ENCODE measurements around the gene ZCCHC17.

DNA sequence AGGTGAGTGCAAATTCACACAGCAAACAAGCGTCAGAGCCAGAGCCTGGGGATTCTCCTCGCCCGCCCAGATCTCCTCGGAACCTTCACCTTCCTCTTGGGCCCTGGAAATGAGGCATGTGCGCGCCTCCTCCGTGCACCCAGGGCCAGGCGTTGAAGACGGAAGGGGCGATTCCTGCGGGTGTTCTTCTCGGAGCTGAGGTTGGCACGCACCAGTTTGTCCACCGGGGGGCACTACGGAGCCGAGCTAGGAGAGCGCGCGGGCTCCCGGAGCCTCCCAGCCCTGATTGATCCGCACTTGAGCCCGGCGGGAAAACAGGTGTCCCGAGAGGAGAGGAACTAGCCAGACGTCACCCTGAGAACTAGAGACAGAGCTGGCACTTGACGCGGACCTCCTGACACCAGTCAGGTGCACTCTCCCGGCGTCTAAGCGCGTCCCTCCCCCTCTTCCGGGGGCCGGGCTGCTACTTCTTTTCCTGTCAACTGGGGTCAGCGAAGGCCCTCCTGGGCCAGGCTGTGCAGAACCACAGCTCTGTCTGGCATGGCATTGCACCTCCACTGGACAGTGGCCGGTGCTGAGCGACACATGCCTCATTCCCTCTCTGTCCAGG lies 97.9 kb downstream of the ZCCHC17 start:
- TF ChIP-seq, protein P1, sequence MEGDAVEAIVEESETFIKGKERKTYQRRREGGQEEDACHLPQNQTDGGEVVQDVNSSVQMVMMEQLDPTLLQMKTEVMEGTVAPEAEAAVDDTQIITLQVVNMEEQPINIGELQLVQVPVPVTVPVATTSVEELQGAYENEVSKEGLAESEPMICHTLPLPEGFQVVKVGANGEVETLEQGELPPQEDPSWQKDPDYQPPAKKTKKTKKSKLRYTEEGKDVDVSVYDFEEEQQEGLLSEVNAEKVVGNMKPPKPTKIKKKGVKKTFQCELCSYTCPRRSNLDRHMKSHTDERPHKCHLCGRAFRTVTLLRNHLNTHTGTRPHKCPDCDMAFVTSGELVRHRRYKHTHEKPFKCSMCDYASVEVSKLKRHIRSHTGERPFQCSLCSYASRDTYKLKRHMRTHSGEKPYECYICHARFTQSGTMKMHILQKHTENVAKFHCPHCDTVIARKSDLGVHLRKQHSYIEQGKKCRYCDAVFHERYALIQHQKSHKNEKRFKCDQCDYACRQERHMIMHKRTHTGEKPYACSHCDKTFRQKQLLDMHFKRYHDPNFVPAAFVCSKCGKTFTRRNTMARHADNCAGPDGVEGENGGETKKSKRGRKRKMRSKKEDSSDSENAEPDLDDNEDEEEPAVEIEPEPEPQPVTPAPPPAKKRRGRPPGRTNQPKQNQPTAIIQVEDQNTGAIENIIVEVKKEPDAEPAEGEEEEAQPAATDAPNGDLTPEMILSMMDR (IDR thresholded peaks at IDR 0.05; ENCODE audit: insufficient read depth, low read depth, low read length) = peak; percentile 64
- no peak for TF ChIP-seq EZH2 (IDR thresholded peaks at IDR 0.05; ENCODE audit: insufficient read depth, low read length)
